Smooth muscle cell (in vitro differentiated cells): ENCODE results near the gene SYT11. TPM values are rescaled to one million over a fixed set of nuclear protein-coding genes. Genes with fewer than 3 reads are reported as not detected.

Source experiments
- DNase-seq: peaks from one replicate; lab custom pipeline; 2025; ENCODE audit not compliant: unreplicated experiment; lab: John Stamatoyannopoulos, UW
- H2AFZ ChIP-seq: fragments of 200-600 bp; sonication (generic); 2 replicates; pipeline ENCODE4 v1.6.0; 2016; ENCODE audit warnings: antibody characterized with exemption, low read depth, mild to moderate bottlenecking
- H3F3A ChIP-seq: fragments of 200-600 bp; sonication (generic); 2 replicates; pipeline ENCODE4 v1.6.0; 2017; ENCODE audit warnings: antibody characterized with exemption, low read depth
- H3K27ac ChIP-seq: fragments of 200-600 bp; sonication (generic); 2 replicates; pipeline ENCODE4 v1.5.1; 2016; ENCODE audit warnings: low read depth, mild to moderate bottlenecking
- H3K27me3 ChIP-seq: fragments of 200-600 bp; sonication (generic); 2 replicates; pipeline ENCODE4 v1.6.1; 2016; ENCODE audit warnings: low read depth, mild to moderate bottlenecking
- H3K36me3 ChIP-seq: fragments of 200-600 bp; sonication (generic); 2 replicates; pipeline ENCODE4 v1.5.1; 2016; ENCODE audit warnings: low read depth
- H3K4me1 ChIP-seq: fragments of 200-600 bp; sonication (generic); 2 replicates; pipeline ENCODE4 v1.5.1; 2016; ENCODE audit warnings: low read depth
- H3K4me2 ChIP-seq: fragments of 200-600 bp; sonication (generic); 2 replicates; pipeline ENCODE4 v1.6.0; 2016; ENCODE audit warnings: mild to moderate bottlenecking
- H3K4me3 ChIP-seq: fragments of 200-600 bp; sonication (generic); 2 replicates; pipeline ENCODE4 v1.5.1; 2016; ENCODE audit warnings: mild to moderate bottlenecking
- H3K79me2 ChIP-seq: fragments of 200-600 bp; sonication (generic); 2 replicates; pipeline ENCODE4 v1.6.0; 2016; ENCODE audit warnings: low read depth, mild to moderate bottlenecking
- H3K9ac ChIP-seq: fragments of 200-600 bp; sonication (generic); 2 replicates; pipeline ENCODE4 v1.6.0; 2016; ENCODE audit warnings: low read depth
- H3K9me3 ChIP-seq: fragments of 200-600 bp; sonication (generic); replicated peaks from 2 replicates; pipeline ENCODE4 v1.5.1; 2016; ENCODE audit warnings: low read depth
- H4K20me1 ChIP-seq: fragments of 200-600 bp; sonication (generic); 2 replicates; pipeline ENCODE4 v1.6.0; 2016; ENCODE audit warnings: low read depth
- CTCF ChIP-seq: fragments of 200-600 bp; sonication (generic); IDR thresholded peaks from 2 replicates; pipeline ENCODE4 v1.5.1; 2017; ENCODE audit warnings: borderline replicate concordance, mild to moderate bottlenecking, antibody characterized with exemption; ENCODE audit not compliant: insufficient read depth, poor library complexity, severe bottlenecking
- WGBS: methylation state at CpG from one replicate; pipeline ENCODE4 v1.1.7; 2016; ENCODE audit warnings: low lambda C conversion rate; 5-methylcytosine and 5-hydroxymethylcytosine counted together
- polyA plus RNA-seq: library from polyadenylated mRNA; unstranded; fragments of >200 nt; fragmentation: Nextera tagmentation; extraction: Ambion mirVana; gene quantifications from 2 replicates; pipeline ENCODE4 v1.2.1, GENCODE V29; 2016
- total RNA-seq: library from RNA; depleted of rRNA; stranded (reverse); fragments of >200 nt; gene quantifications from 2 replicates; pipeline ENCODE4 v1.2.3, GENCODE V29; 2014

SYT11 gene
- total and polyA plus RNA-seq, 2 experiments from 2014 or later: 2.9 to 3.4 TPM

DNA sequence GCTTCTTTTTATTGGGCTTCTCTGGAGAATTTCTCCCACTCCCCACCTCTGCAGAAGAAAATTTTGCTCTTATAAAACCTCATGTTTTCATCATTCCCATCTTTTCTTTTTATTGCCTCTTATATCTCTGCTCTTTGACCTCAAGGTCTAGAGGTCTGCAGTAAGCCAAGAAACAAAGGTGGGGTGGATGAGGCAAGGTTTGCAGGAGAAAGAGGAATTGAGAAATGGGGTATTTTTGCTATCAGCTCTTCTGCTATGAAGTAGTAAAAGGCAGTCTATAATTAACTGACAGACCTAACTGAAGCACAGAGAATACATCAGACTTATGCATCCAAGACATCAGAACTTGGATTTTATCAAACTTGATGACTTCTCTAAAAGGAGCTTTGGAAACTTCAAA, 22.9 kb downstream of the SYT11 start:
- no peak for DNase-seq
- no peaks in the 10 kb centered on the region for H4K20me1 ChIP-seq
- H3K4me2 ChIP-seq: no peak overlapping the region
- H3K27me3 ChIP-seq: no peaks in the 10 kb centered on the region
- H3K9me3 ChIP-seq: no peaks in the 10 kb centered on the region
- H3K4me1 ChIP-seq: no peaks in the 10 kb centered on the region
- H3K36me3 ChIP-seq: no peaks in the 10 kb centered on the region
- TF ChIP-seq CTCF: no peak
- H2AFZ ChIP-seq: no peak overlapping the region
- no peak overlapping the region for H3K9ac ChIP-seq
- no peaks in the 10 kb centered on the region for H3F3A ChIP-seq
- no peaks in the 10 kb centered on the region for H3K79me2 ChIP-seq
- no peak overlapping the region for H3K4me3 ChIP-seq
- no peak overlapping the region for H3K27ac ChIP-seq

DNA sequence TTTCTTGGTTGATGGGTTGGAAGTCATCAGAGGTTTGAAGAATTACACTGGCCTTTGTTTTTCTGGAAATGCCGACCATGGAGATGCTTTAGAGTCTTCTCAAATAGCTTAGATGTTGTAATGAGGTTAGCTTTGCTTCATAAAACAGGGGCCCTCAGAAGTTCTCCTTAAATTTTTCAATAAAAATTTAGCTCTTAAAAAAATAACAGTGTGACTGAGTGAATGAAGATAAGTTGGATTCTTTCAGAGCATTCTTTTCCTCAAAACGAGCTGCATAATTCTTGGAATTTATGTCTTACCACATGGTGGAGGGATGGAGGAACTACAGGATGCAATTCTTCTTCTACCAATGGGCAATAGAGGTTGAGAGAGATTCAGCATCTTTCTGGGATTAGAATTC, 23.4 kb downstream of the SYT11 start:
- no peak for TF ChIP-seq CTCF
- H3F3A ChIP-seq: no peaks in the 10 kb centered on the region

GRCh38 chr1:155884031-155884960, 24.9 kb downstream of the SYT11 start:
- no peak for DNase-seq
- Histone ChIP-seq H3K9me3 (no peaks in the 10 kb centered on the region), H3K27me3 (no peaks in the 10 kb centered on the region), H2AFZ (no peak overlapping the region), H3K4me2 (no peak overlapping the region), H3K36me3 (no peaks in the 10 kb centered on the region), H4K20me1 (no peaks in the 10 kb centered on the region), H3K27ac (no peak overlapping the region), H3K4me3 (no peak overlapping the region), H3K9ac (no peak overlapping the region), H3F3A (no peaks in the 10 kb centered on the region), H3K4me1 (no peaks in the 10 kb centered on the region), H3K79me2 (no peaks in the 10 kb centered on the region)
- no peak for TF ChIP-seq CTCF
- 85% methylated on average over 9 of the region's 9 CpGs for WGBS

More for the DNA sequence above, 23.4 kb downstream of the SYT11 start:
- Histone ChIP-seq H3K4me3 (no peak overlapping the region), H3K4me1 (no peaks in the 10 kb centered on the region), H4K20me1 (no peaks in the 10 kb centered on the region), H3K9ac (no peak overlapping the region), H2AFZ (no peak overlapping the region), H3K9me3 (no peaks in the 10 kb centered on the region), H3K4me2 (no peak overlapping the region), H3K27me3 (no peaks in the 10 kb centered on the region), H3K36me3 (no peaks in the 10 kb centered on the region), H3K79me2 (no peaks in the 10 kb centered on the region), H3K27ac (no peak overlapping the region)
- 68% methylated on average over 2 of the region's 2 CpGs for WGBS
- no peak for DNase-seq

GRCh38 chr1:155884982-155885381, 25.6 kb downstream of the SYT11 start:
- DNase-seq: no peak
- Histone ChIP-seq H4K20me1 (no peaks in the 10 kb centered on the region), H3F3A (no peaks in the 10 kb centered on the region), H3K9me3 (no peaks in the 10 kb centered on the region), H3K4me3 (no peak overlapping the region), H3K4me2 (no peak overlapping the region), H3K27ac (no peak overlapping the region), H3K4me1 (no peaks in the 10 kb centered on the region), H3K9ac (no peak overlapping the region), H3K27me3 (no peaks in the 10 kb centered on the region), H3K79me2 (no peaks in the 10 kb centered on the region), H3K36me3 (no peaks in the 10 kb centered on the region), H2AFZ (no peak overlapping the region)
- no peak for TF ChIP-seq CTCF
